NCI-H2029 treated with DMSO at 0.1 percent for 48 hours (cell line): ENCODE results near the gene IFT27.
A peak's percentile ranks its signal among the peaks of the same experiment; 100 is the strongest.
"Not testable (repeated sequence)": the region's sequence is repeated elsewhere in the genome, so short reads cannot be mapped to it uniquely, and the experiment has no call there.

ENCODE experiments used
- DNase-seq: peaks from one replicate; lab custom pipeline; 2025; lab: John Stamatoyannopoulos, UW

The IFT27 gene

GRCh38 chr22:36765131-36765942, 10.6 kb downstream of the IFT27 start:
- DNase-seq: no peak

GRCh38 chr22:36764641-36765040, 11.3 kb downstream of the IFT27 start:
- no peak for DNase-seq

GRCh38 chr22:36764060-36764459, 11.9 kb downstream of the IFT27 start:
- no peak for DNase-seq

GRCh38 chr22:36763576-36763975, 12.3 kb downstream of the IFT27 start:
- DNase-seq: no peak

GRCh38 chr22:36762687-36763260, 13.1 kb downstream of the IFT27 start:
- DNase-seq: peak; percentile 66

- DNase-seq: no peak
Observed at GRCh38 chr22:36761553-36762240, 14.2 kb downstream of the IFT27 start.

- no peak for DNase-seq
Observed at GRCh38 chr22:36760786-36761185, 15.1 kb downstream of the IFT27 start.

- DNase-seq: no peak
Observed at GRCh38 chr22:36759481-36760159, 16.3 kb downstream of the IFT27 start.

GRCh38 chr22:36758792-36759271, 17.1 kb downstream of the IFT27 start:
- no peak for DNase-seq

- DNase-seq: peak; percentile 19
Observed at GRCh38 chr22:36757668-36758211, 18.2 kb downstream of the IFT27 start.

- DNase-seq: no peak
Observed at GRCh38 chr22:36756746-36757655, 18.9 kb downstream of the IFT27 start.

GRCh38 chr22:36756031-36756430, 19.9 kb downstream of the IFT27 start:
- DNase-seq: no peak

GRCh38 chr22:36755316-36755715, 20.6 kb downstream of the IFT27 start:
- DNase-seq: no peak

GRCh38 chr22:36754881-36755280, 21.0 kb downstream of the IFT27 start:
- DNase-seq: not testable (repeated sequence)

GRCh38 chr22:36753916-36754315, 22.0 kb downstream of the IFT27 start:
- DNase-seq: no peak

- no peak for DNase-seq
Observed at GRCh38 chr22:36753120-36753802, 22.7 kb downstream of the IFT27 start.

GRCh38 chr22:36746375-36746970, 29.4 kb downstream of the IFT27 start:
- DNase-seq: no peak

- no peak for DNase-seq
Observed at GRCh38 chr22:36745301-36745995, 30.5 kb downstream of the IFT27 start.

- no peak for DNase-seq
Observed at GRCh38 chr22:36744791-36745190, 31.1 kb downstream of the IFT27 start.
